ENCODE measurements around the gene RGL4. TPM values are rescaled to one million over a fixed set of nuclear protein-coding genes. Genes with fewer than 3 reads are reported as not detected.

Gene RGL4
- total and polyA plus RNA-seq, 9 donors = 0.20 to 0.31 TPM; not detected in 7

DNA sequence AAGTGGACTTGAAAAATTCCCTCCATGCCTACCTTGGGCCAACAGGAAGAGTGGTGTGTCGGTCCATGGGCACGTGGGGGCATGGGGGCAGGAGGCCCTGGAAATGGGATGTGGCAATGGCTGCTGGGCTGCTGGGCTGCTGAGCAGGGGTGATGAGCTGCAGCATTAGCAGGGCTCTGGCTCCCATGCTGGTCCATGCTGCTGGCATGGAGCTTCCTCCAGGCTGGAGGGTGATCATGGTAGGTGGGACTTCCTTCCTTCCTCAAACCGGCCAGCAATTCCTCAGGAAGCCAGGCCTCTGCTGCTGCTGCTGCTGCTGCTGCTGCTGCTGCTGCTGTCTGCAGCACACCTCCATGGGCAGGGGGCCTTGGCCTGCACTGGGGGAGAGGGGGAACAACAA is 4.3 kb downstream of the RGL4 start:
- WGBS, 3 donors = 84 to 94% (median 86%) methylated on average over 3 of the region's 3 CpGs
- no peaks in the 10 kb centered on the region for H3K36me3 ChIP-seq

DNA sequence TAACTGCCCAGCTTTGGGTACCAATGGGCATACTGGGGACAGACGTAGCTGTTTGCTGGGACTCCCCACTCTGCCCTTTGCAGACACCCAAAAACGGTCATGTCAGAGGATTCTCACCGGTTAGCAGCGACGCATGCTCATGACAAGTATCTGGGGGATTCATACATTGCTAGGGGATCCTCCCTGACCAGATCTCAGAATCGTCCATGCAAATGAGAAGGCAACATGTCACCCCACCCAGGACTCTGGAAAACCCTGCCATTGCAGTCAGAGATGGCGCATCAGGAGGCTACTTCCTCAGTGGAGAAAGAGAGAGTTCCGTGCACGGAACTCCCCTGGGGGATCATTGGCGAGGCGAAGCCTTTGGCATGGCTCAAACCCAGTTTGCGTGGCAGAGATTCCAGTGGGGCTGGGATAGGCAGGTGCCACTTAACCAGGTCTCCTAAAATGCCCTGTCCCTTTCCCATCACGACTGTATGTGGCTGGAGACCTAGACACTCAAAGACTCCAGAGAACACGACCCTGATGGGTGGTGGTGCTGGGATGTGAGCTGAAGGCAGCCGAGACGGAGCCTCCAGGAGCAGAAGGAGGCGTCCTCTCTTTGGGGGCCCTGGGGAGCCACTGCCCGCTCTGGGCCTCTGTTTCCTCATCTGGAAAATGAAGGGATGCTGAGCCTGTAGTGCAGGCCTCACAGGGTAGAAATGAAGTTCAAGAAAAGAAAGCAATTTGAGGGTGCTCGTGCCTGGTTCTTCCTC is 4.9 kb downstream of the RGL4 start:
- Histone ChIP-seq H3K9me3 (no peaks in the 10 kb centered on the region), H3K36me3 (no peaks in the 10 kb centered on the region), H3K4me1 (ENCODE audit: insufficient read depth) (no peaks in the 10 kb centered on the region), H3K27me3 (no peaks in the 10 kb centered on the region), H3K4me3 (no peak overlapping the region), H3K27ac (no peak overlapping the region)
- 92 to 94% (median 93%) methylated on average over 19 of the region's 19 CpGs for WGBS, 3 donors
- intact Hi-C loops (cut with DNase I) = no loop called here
- DNase-seq = no peak
- TF ChIP-seq EP300 (IDR thresholded peaks at IDR 0.05) (no peak), CTCF (IDR thresholded peaks at IDR 0.05) (no peak), POLR2A (IDR thresholded peaks at IDR 0.05) (no peak)

More for the DNA sequence above, 4.3 kb downstream of the RGL4 start:
- peak in 1 of 5 donors; percentile 17 for DNase-seq
- intact Hi-C loops (cut with DNase I) = no loop called here
- Histone ChIP-seq H3K4me3 (no peak overlapping the region), H3K27ac (no peak overlapping the region), H3K4me1 (ENCODE audit: insufficient read depth) (no peaks in the 10 kb centered on the region), H3K27me3 (no peaks in the 10 kb centered on the region), H3K9me3 (no peaks in the 10 kb centered on the region)
- TF ChIP-seq POLR2A (IDR thresholded peaks at IDR 0.05) (no peak), CTCF (IDR thresholded peaks at IDR 0.05) (no peak), EP300 (IDR thresholded peaks at IDR 0.05) (no peak)

DNA sequence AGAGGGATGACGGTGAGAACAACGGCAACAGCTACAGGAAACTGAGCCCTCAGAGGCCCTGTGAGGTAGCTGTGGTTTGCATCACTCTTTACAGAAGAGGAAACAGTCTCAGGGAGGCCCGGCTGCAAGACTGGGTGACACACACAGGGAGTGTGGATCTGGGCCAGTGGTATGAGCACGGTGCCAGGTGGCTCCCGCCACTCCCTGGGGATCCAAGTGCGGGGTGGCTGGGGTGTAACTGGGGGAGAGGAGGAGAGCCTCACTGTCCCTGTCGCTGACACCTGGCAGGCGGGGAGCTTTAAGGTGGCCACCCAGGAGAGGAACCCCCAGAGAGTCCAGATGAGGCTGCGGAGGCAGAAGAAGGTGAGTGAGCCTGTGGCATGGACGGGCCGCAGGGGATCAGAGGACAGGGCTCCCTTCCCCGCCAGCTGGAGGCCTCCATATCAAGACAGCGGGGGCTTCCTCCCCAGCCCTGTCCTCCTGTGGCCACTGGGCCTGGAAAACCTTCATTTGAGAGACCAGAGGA is 5.6 kb downstream of the RGL4 start:
- H3K4me1 ChIP-seq (ENCODE audit: insufficient read depth) = no peaks in the 10 kb centered on the region
- TF ChIP-seq POLR2A (IDR thresholded peaks at IDR 0.05) = no peak
- no peak for TF ChIP-seq CTCF (IDR thresholded peaks at IDR 0.05)
- TF ChIP-seq EP300 (IDR thresholded peaks at IDR 0.05) = no peak
- no peaks in the 10 kb centered on the region for H3K27me3 ChIP-seq
- H3K27ac ChIP-seq = no peak overlapping the region
- DNase-seq = peak in 1 of 5 donors; percentile 28
- intact Hi-C loops (cut with DNase I) = no loop called here
- no peaks in the 10 kb centered on the region for H3K36me3 ChIP-seq
- no peaks in the 10 kb centered on the region for H3K9me3 ChIP-seq
- 80 to 89% (median 85%) methylated on average over 13 of the region's 13 CpGs for WGBS, 3 donors
- H3K4me3 ChIP-seq = no peak overlapping the region

DNA sequence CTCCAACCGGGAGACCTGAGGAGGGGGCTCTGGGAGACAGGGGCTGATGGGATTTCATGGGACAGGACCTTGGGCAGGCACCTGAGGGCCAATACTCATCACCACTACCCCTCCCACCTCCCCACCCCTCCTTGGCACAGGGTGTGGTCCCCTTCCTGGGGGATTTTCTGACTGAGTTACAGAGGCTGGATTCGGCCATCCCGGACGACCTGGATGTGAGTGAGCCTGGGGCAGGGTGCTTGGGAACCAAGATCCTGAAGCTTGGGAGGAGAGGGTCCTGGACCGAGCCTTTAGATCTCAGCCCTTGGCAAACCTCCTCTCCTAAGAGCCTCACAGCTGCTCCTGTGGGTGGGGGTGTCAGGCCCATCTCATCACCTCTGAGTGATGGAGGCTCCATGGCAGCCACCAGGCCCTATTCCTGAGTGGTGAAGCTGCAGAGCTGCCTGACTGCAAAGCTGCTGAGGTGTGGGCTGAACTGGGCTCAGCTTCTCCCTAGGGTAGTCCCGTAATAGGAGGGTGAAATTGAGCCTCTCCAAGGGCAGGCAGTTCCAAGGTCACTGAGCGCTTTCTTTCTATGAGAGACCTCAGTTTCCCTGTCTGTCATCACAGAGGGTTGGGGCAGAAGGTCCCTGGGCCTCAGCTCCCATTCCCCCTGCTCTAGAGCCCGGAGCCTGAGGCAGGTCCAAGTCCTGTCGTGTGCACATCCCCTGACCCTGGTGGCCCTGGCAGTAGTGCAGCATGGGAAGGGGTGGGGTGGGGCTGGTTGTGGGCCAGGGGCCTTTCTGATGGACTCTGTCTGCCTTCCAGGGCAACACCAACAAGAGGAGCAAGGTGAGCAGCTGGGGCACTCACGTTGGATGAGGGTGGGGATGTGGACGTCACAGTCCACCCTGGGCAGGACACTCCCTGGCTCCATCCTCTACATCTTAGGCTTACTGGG is 6.5 kb downstream of the RGL4 start:
- Histone ChIP-seq H3K27ac (no peak overlapping the region), H3K4me3 (no peak overlapping the region), H3K4me1 (ENCODE audit: insufficient read depth) (no peaks in the 10 kb centered on the region), H3K36me3 (no peaks in the 10 kb centered on the region), H3K27me3 (no peaks in the 10 kb centered on the region), H3K9me3 (no peaks in the 10 kb centered on the region)
- no peak for TF ChIP-seq POLR2A (IDR thresholded peaks at IDR 0.05)
- peak in 1 of 5 donors; percentile 25 for DNase-seq
- WGBS, 3 donors = 83 to 86% (median 86%) methylated on average over 10 to 11 of the region's 11 CpGs
- intact Hi-C loops (cut with DNase I) = no loop called here

Data from ovary (tissue), 9 donors.